ENCODE measurements around the gene SPOCK1.

- no peak for TF ChIP-seq TARDBP (IDR thresholded peaks at IDR 0.05)
- no peak for TF ChIP-seq SP1 (IDR thresholded peaks at IDR 0.05)
- no peak for TF ChIP-seq FOXM1 (IDR thresholded peaks at IDR 0.05; ENCODE audit: borderline replicate concordance)
- no peak for TF ChIP-seq PKNOX1 (IDR thresholded peaks at IDR 0.05)
- no peak for TF ChIP-seq FOXK2 (IDR thresholded peaks at IDR 0.05)
- TF ChIP-seq FOXA1 (IDR thresholded peaks at IDR 0.05) = no peak
- no peak for TF ChIP-seq ZNF384 (IDR thresholded peaks at IDR 0.05)
Measured at GRCh38 chr5:137336565-137337120, 162.5 kb downstream of the SPOCK1 start.

Data from HEK293T (cell line).